GM12873 (cell line): Measurements from ENCODE around the gene PPP1R26.
A peak's percentile ranks its signal among the peaks of the same experiment; 100 is the strongest.

Experiments used
- CTCF ChIP-seq: IDR thresholded peaks from 2 replicates; pipeline ENCODE4 v1.5.1; 2012; ENCODE audit warnings: low read depth, mild to moderate bottlenecking, moderate library complexity, low read length, control low read depth; ENCODE audit not compliant: insufficient read depth; ENCODE audit errors: missing control alignments

PPP1R26 gene

DNA sequence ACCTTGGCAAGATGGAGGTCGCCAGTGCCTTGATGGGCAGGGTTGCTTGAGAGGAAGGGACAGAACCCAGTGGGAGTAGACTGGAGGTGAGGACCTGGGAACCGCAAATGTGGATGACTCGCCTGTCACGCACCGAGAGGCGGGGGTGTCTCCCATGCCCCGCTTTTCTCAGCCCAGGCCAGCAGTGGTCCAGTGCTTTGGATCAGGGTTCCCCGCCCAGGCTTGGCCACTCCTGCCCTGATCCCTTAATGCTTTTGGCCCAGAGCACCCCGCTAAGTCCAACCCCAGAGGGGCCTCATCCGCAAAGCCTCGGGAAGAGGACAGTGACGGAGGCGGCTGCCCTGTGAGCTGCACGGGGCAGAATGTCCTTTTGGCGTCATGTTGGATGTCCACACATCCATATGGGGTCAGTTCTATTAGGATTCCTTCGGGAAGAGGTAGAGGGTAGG is 23.3 kb downstream of the PPP1R26 start:
- no peak for TF ChIP-seq CTCF

- no peak for TF ChIP-seq CTCF
These were observed 24.0 kb downstream of the PPP1R26 start for GRCh38 chr9:135503371-135504261.

DNA sequence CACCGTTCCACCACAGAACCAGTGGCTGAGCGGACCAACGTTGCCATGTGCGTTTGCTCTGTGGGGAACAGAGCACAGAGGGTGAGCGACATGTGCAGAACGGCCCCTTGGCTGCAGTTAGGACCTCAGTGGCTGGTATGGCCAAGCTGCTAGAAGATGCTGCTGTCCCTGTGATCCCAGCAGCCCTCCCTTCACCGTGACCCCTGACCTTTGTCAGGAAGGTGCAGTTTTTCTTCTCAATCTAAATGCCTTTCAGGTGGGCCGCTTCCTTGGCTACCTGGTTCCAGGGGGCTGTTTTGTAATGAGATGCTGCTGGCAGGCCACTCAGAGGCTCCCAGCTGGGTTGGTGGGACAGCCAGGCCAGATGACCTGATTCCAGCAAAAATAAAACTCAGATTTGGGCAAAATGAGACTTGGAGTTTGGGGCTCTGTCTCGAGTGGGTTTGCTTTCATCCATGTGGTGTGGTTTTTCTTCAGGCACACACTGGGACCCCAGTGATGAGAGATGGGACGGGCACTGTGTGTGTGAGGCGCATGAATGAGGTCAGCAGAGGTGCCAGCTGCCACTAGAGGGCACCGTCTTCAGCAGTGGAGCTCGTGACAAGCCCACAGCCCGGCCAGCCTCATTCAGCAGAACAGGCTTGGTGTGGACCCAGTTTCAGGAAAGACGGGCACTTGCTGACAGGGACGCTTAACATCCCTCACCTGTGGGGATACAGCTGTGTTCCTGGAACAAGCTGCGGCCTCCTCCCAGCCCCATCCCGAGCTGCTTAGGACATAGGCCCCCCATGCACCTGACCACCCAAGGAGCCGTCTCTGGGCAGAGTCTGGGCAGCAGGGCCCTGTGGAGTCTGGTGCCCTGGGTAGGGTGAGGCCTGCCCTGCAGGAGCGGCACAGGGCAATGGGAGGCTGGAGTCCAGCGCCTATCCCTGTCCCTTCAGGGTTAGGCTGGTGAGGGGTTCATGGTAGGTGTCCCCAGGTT is 25.0 kb downstream of the PPP1R26 start:
- TF ChIP-seq CTCF = peak; percentile 90

DNA sequence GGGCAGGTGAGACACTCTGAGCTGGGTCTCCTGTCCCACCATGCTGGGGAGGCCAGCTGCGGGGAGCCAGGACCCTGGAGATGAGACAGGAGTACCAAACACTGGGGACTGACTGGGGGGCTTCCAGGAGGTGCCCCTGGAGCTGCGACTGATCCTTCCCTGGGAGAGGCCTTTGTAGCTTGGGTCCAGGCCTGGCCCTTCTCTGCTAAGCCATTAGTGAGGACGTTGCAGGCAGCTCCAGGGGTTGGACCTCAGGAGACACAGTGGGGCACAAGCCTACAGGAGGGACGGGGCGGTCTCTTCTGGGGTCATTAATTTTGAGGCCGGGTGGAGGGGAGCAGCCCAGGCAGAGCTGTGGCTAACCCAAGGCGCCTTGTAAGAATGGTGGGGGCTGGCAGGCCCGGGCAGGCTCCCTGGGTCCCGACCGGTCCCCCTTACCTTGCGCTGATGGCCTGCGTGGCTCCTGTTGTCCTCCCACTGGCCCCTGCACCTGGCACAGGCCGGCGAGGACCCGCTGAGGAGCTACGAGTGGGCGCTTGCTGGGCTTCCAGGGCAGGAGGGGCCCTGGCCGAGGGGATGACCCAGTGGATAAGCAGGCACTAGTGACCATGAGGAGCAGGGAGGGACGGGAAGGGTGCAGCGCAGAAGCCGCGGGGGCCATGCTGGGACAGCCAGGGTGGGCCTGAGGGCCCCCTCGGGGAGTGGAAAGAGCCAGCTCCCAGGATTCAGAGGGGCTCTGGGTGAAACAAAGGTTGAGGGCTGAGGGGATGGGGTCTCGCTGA is 26.0 kb downstream of the PPP1R26 start:
- TF ChIP-seq CTCF = no peak

DNA sequence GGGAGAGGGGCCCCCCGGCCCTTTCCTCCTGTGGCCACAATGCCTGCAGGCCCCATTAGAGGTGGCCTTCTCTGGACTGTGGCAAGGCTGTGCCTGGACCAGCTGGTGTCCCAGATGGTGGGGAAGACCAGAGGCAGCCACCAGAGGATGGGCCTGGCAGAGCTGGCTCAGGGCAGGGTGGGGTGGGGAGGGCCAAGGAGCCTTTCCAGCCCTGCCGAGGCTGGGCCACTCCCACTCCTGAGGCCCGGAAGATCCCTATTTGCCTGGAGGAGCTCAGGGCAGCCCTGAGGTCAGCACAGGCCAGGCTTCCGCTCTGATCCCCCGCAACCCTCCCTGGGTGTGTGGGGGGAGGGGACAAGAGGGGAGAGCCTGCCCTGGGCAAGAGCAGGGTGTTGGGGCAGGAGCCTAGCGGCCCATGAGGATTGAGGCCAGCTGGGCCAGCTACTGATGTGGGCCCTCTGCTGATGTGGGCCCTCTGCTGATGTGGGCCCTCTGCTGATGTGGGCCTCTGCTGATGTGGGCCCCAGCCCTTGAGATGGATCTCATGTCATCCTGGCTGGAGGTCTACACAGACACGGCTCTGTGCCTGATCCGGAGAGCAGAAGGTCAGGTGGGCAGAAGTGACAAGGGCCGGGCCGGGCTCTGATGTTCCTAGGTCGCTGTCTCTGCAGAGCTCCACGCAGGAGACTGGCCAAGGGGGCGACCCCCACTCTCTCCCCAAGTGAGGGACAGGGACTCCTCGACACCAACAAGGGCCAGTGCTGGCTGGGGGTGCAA is 26.9 kb downstream of the PPP1R26 start:
- no peak for TF ChIP-seq CTCF

GRCh38 chr9:135507104-135508035 is 27.8 kb downstream of the PPP1R26 start:
- no peak for TF ChIP-seq CTCF
